Cerebellar nuclear complex (tissue), 1 donor: Measurements from ENCODE around the gene P3H4.

Experiments used
- DNase-seq, 2 experiments: peaks; one replicate each; lab custom pipeline; 2025; lab: John Stamatoyannopoulos, UW

The P3H4 gene

GRCh38 chr17:41769985-41770384 lies 41.8 kb downstream of the P3H4 start:
- no peak for DNase-seq

- DNase-seq, result no peak
Measured at GRCh38 chr17:41769346-41769862, 42.3 kb downstream of the P3H4 start.

GRCh38 chr17:41768682-41769288 lies 43.0 kb downstream of the P3H4 start:
- no peak for DNase-seq

- no peak for DNase-seq
Measured at GRCh38 chr17:41767324-41768042, 44.3 kb downstream of the P3H4 start.

- no peak for DNase-seq
Measured at GRCh38 chr17:41766135-41766534, 45.6 kb downstream of the P3H4 start.

- DNase-seq, result no peak
Measured at GRCh38 chr17:41763327-41763726, 48.4 kb downstream of the P3H4 start.

GRCh38 chr17:41762841-41763240 lies 48.9 kb downstream of the P3H4 start:
- no peak for DNase-seq

- DNase-seq, result no peak
Measured at GRCh38 chr17:41762391-41762790, 49.4 kb downstream of the P3H4 start.

- no peak for DNase-seq
Measured at GRCh38 chr17:41760878-41761277, 50.9 kb downstream of the P3H4 start.

- DNase-seq, result no peak
Measured at GRCh38 chr17:41758601-41759000, 53.1 kb downstream of the P3H4 start.

- DNase-seq, result no peak
Measured at GRCh38 chr17:41754066-41754465, 57.7 kb downstream of the P3H4 start.
